ENCODE results near the gene PGA4.

GRCh38 chr11:61172356-61172755, 49.8 kb upstream of the PGA4 start:
- no peak for TF ChIP-seq CTCF (IDR thresholded peaks at IDR 0.05)
- no peak for TF ChIP-seq ZBTB33 (IDR thresholded peaks at IDR 0.05; ENCODE audit: borderline replicate concordance, low read depth)
- no peak for TF ChIP-seq EP300 (IDR thresholded peaks at IDR 0.05; ENCODE audit: borderline replicate concordance in 1 of 2, low read depth in 1 of 2, low read length in 1 of 2)
- TF ChIP-seq USF2 (IDR thresholded peaks at IDR 0.05; ENCODE audit: borderline replicate concordance, low read depth, low read length) = no peak
- TF ChIP-seq RAD21 (IDR thresholded peaks at IDR 0.05; ENCODE audit: low read length) = no peak
- no peak for TF ChIP-seq ELF1 (IDR thresholded peaks at IDR 0.05)
- no peak for TF ChIP-seq EZH2phosphoT487 (IDR thresholded peaks at IDR 0.05; ENCODE audit: borderline replicate concordance, low read depth)
- no peak for TF ChIP-seq TAF1 (IDR thresholded peaks at IDR 0.05; ENCODE audit: borderline replicate concordance, low read depth, low read length)
- TF ChIP-seq MXI1 (IDR thresholded peaks at IDR 0.05; ENCODE audit: low read depth, low read length) = no peak
- TF ChIP-seq SMC3 (IDR thresholded peaks at IDR 0.05; ENCODE audit: low read depth, low read length) = no peak
- no peak for TF ChIP-seq POLR2AphosphoS5 (IDR thresholded peaks at IDR 0.05; ENCODE audit: low read depth, low read length)
